ENCODE measurements around the gene KLK7.

The KLK7 gene

DNA sequence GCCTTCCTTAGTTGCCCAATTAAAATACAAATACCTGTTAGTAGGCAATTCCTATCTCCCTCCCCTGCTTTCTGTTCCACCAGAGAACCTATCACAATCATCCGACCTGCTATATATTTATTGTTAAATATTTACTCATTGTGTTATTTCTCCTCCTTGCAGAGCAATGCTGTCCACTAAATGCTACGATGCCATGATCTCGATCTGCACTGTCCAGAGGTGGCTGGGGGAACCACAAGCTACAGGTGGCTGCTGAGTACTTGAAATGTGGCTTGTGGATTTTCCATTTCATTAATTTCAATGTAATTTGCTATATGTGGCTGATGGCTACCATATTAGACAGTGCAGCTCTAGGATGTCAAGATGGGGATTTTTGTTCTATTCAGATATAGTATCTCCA, 19.5 kb downstream of the KLK7 start:
- DNase-seq (ENCODE audit: extremely low spot score), result no peak
- no peak for TF ChIP-seq ZNF384 (IDR thresholded peaks at IDR 0.05)
- TF ChIP-seq SUZ12 (IDR thresholded peaks at IDR 0.05), result no peak
- TF ChIP-seq SP1 (IDR thresholded peaks at IDR 0.05), result no peak
- TF ChIP-seq FOXK2 (IDR thresholded peaks at IDR 0.05), result no peak
- TF ChIP-seq L3MBTL2 (conservative IDR thresholded peaks at IDR 0.05), result no peak
- TF ChIP-seq FOXA1 (IDR thresholded peaks at IDR 0.05), result no peak
- no peak for TF ChIP-seq BHLHE40 (IDR thresholded peaks at IDR 0.05; ENCODE audit: borderline replicate concordance)
- TF ChIP-seq CTBP1 (IDR thresholded peaks at IDR 0.05; ENCODE audit: borderline replicate concordance), result no peak
- CTCF ChIA-PET, result no interaction called here
- POLR2A ChIA-PET, result no interaction called here

DNA sequence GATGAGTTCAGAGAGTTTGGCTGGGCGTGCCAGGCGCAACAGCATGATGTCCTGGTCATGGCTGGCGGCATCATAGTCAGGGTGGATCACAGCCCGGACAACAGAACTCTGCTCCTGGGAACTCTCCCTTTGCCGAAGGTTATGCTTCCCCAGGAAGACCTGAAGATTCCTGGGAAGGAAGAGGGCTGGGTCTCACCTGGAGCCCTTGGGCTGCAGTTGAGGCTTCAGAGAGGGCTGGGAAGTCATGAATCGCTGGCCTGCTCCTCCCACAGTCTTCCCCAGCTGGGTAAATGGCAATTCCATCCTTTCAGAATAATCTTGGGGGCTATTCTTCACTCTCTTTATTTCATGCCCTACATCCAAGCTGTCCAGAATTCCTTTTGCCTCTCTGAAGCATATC, 20.3 kb downstream of the KLK7 start:
- CTCF ChIA-PET, result interaction anchor here (0.6 kb wide), 1 partner anchor 239 kb away, joined by 4 read pairs; no protein-coding TSS in a partner anchor
- DNase-seq (ENCODE audit: extremely low spot score), result no peak
- TF ChIP-seq BHLHE40 (IDR thresholded peaks at IDR 0.05; ENCODE audit: borderline replicate concordance) (no peak), NFRKB (IDR thresholded peaks at IDR 0.05) (no peak), TARDBP (IDR thresholded peaks at IDR 0.05) (no peak), FOXA1 (IDR thresholded peaks at IDR 0.05) (no peak), HDGF (IDR thresholded peaks at IDR 0.05; ENCODE audit: borderline replicate concordance) (no peak)
- POLR2A ChIA-PET, result no interaction called here

DNA sequence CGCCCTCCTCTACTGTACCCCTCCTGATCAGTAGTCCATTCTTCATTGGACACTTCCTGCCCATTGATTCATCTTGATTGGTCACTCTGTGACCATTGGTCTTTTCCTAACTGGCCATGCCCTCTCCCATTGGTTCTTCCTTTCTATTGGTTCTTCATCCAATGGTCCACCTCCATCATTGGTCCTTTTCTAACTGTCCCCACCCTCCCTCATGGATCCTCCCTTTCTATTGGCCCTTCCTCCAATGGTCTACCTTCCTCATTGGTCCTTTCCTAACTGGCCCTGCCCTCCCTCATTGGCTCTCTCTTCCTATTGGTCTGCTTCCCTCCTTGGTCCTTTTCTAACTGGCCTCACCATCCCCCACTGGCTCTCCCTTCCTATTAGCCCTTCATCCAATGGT, 21.5 kb downstream of the KLK7 start:
- POLR2A ChIA-PET, result no interaction called here
- CTCF ChIA-PET, result no interaction called here
- DNase-seq (ENCODE audit: extremely low spot score), result no peak
- no peak for TF ChIP-seq TARDBP (IDR thresholded peaks at IDR 0.05)
- TF ChIP-seq ARNT (IDR thresholded peaks at IDR 0.05), result no peak
- no peak for TF ChIP-seq LEF1 (IDR thresholded peaks at IDR 0.05; ENCODE audit: borderline replicate concordance)
- no peak for TF ChIP-seq ZNF384 (IDR thresholded peaks at IDR 0.05)
- no peak for TF ChIP-seq FOXK2 (IDR thresholded peaks at IDR 0.05)
- no peak for TF ChIP-seq NFRKB (IDR thresholded peaks at IDR 0.05)
- no peak for TF ChIP-seq CTBP1 (IDR thresholded peaks at IDR 0.05; ENCODE audit: borderline replicate concordance)
- no peak for TF ChIP-seq ELF4 (IDR thresholded peaks at IDR 0.05)
- no peak for TF ChIP-seq FOXA1 (IDR thresholded peaks at IDR 0.05)
- no peak for TF ChIP-seq HDGF (IDR thresholded peaks at IDR 0.05; ENCODE audit: borderline replicate concordance)
- no peak for TF ChIP-seq BHLHE40 (IDR thresholded peaks at IDR 0.05; ENCODE audit: borderline replicate concordance)
- no peak for TF ChIP-seq FOXM1 (IDR thresholded peaks at IDR 0.05; ENCODE audit: borderline replicate concordance)
- TF ChIP-seq, protein P1, sequence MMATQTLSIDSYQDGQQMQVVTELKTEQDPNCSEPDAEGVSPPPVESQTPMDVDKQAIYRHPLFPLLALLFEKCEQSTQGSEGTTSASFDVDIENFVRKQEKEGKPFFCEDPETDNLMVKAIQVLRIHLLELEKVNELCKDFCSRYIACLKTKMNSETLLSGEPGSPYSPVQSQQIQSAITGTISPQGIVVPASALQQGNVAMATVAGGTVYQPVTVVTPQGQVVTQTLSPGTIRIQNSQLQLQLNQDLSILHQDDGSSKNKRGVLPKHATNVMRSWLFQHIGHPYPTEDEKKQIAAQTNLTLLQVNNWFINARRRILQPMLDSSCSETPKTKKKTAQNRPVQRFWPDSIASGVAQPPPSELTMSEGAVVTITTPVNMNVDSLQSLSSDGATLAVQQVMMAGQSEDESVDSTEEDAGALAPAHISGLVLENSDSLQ (IDR thresholded peaks at IDR 0.05), result no peak
- no peak for TF ChIP-seq SUZ12 (IDR thresholded peaks at IDR 0.05)
- no peak for TF ChIP-seq L3MBTL2 (conservative IDR thresholded peaks at IDR 0.05)
- TF ChIP-seq SP1 (IDR thresholded peaks at IDR 0.05), result no peak

DNA sequence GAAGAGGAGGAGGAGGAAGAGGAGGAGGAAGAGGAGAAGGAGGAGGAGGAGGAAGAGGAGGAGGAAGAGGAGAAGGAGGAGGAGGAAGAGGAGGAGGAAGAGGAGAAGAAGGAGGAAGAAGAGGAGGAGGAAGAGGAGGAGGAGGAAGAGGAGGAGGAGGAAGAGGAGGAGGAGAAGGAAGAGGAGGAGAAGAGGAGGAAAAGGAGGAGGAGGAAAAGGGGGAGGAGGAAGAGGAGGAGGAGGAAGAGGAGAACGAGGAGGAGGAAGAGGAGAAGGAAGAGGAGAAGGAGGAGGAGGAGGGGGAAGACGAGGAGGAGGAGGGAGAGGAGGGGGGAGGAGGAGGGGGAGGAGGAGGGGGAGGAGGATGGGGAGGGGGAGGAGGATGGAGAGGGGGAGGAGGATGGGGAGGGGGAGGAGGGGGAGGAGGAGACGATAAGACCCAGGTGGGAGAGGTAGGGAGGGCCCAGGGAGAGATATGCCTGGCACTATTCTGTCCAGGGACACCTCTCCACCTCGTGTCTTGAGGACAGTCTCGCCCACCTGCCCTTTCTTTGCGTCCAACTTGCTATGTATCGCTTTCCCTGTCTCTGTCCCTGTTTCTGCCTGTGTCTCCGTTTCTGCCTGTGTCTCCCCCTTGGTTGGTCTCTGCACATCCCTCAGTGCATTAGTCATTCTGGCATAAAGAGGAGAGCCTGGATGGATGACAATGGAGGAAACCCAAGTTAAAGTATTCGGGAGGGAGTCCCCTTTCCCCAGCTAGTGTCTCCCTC, 23.8 kb downstream of the KLK7 start:
- no peak for TF ChIP-seq ARNT (IDR thresholded peaks at IDR 0.05)
- TF ChIP-seq BHLHE40 (IDR thresholded peaks at IDR 0.05; ENCODE audit: borderline replicate concordance), result no peak
- no peak for TF ChIP-seq LEF1 (IDR thresholded peaks at IDR 0.05; ENCODE audit: borderline replicate concordance)
- TF ChIP-seq SUZ12 (IDR thresholded peaks at IDR 0.05), result no peak
- TF ChIP-seq SP1 (IDR thresholded peaks at IDR 0.05), result no peak
- TF ChIP-seq, protein P1 (IDR thresholded peaks at IDR 0.05), result no peak
- TF ChIP-seq TARDBP (IDR thresholded peaks at IDR 0.05), result no peak
- no peak for TF ChIP-seq HDGF (IDR thresholded peaks at IDR 0.05; ENCODE audit: borderline replicate concordance)
- no peak for TF ChIP-seq FOXM1 (IDR thresholded peaks at IDR 0.05; ENCODE audit: borderline replicate concordance)
- TF ChIP-seq ZNF384 (IDR thresholded peaks at IDR 0.05), result no peak
- no peak for TF ChIP-seq NFRKB (IDR thresholded peaks at IDR 0.05)
- DNase-seq (ENCODE audit: extremely low spot score), result no peak
- ChIA-PET CTCF (no interaction called here), POLR2A (no interaction called here)

DNA sequence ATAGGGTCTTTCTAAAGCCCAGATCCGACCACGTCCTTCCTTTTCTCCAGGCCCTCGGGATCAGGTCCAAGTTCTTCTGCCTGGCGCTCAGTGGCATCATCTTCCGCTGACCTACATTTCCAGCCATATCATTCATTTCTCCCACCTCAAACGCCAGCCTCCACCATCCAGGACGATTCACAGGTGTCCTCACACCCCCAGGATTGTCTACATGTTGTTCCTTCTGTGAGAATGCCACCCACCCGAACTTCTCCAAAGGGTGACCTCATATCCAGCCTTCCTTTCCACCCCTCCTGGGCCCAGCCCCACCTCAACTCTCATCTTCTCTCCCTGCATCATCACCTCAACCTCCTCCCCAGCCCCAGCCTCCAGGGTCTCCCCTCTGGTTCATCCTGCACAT, 26.1 kb downstream of the KLK7 start:
- TF ChIP-seq, protein P1 (IDR thresholded peaks at IDR 0.05), result no peak
- no peak for TF ChIP-seq L3MBTL2 (conservative IDR thresholded peaks at IDR 0.05)
- no peak for TF ChIP-seq FOXA1 (IDR thresholded peaks at IDR 0.05)
- TF ChIP-seq SUZ12 (IDR thresholded peaks at IDR 0.05), result no peak
- no peak for TF ChIP-seq TARDBP (IDR thresholded peaks at IDR 0.05)
- no peak for TF ChIP-seq BHLHE40 (IDR thresholded peaks at IDR 0.05; ENCODE audit: borderline replicate concordance)
- DNase-seq (ENCODE audit: extremely low spot score), result no peak
- ChIA-PET CTCF (no interaction called here), POLR2A (no interaction called here)

DNA sequence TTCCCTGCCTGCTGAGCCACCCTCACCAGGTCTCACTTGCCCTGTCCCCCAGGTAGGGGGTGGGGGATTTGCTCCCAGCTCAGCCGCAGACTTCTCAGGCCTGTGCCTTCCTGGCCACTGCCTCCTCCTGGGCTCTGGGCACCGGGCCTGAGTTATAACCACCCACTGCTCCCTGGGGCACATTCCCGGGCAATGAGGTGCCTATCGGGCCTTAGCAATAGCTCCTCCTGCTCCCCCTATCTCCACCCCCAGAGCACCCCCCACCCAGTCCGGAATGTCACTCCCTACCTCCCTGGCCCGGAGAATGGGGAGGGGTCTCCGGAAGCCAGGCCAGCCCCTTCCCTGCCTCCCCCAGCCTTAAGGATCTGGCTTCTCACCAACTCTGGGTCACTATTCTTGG, 30.8 kb downstream of the KLK7 start, which contains the start of gene KLK5:
TSS of gene KLK5 (minus strand) at position 129 of the 400 bp plus-strand sequence. CDS start 381 bp downstream, outside the sequence.
- ChIA-PET POLR2A (no interaction called here), CTCF (no interaction called here)
- no peak for DNase-seq (ENCODE audit: extremely low spot score)
- TF ChIP-seq NFRKB (IDR thresholded peaks at IDR 0.05), result no peak
- no peak for TF ChIP-seq SUZ12 (IDR thresholded peaks at IDR 0.05)
- TF ChIP-seq ZNF384 (IDR thresholded peaks at IDR 0.05), result no peak
- TF ChIP-seq FOXM1 (IDR thresholded peaks at IDR 0.05; ENCODE audit: borderline replicate concordance), result no peak
- no peak for TF ChIP-seq ELF4 (IDR thresholded peaks at IDR 0.05)
- TF ChIP-seq ARNT (IDR thresholded peaks at IDR 0.05), result no peak
- no peak for TF ChIP-seq CTBP1 (IDR thresholded peaks at IDR 0.05; ENCODE audit: borderline replicate concordance)
- TF ChIP-seq FOXK2 (IDR thresholded peaks at IDR 0.05), result no peak
- TF ChIP-seq SP1 (IDR thresholded peaks at IDR 0.05), result no peak
